Measurements from ENCODE around the gene RRAS2. TPM values are rescaled to one million over a fixed set of nuclear protein-coding genes. Genes with fewer than 3 reads are reported as not detected.
A peak's percentile ranks its signal among the peaks of the same experiment; 100 is the strongest.

The RRAS2 gene
- total RNA-seq, 1 experiment from 2014 or later, result 158 TPM

GRCh38 chr11:14350716-14351238 lies 8.2 kb downstream of the RRAS2 start:
- no peak overlapping the region for H2BK20ac ChIP-seq (ENCODE audit: low read depth, low read length, poor library complexity, severe bottlenecking)
- H3K36me3 Mint-ChIP-seq (ENCODE audit: insufficient read depth in 1 of 3, low read depth in 3 of 3), result peaks cover 13 to 49% (median 28%) of the 10 kb centered on the region in 3 experiments
- peak overlapping the region in 1 of 3 experiments; percentile 92; a peak in 3 of 7 replicates for H3K27ac Mint-ChIP-seq
- H4K8ac ChIP-seq (replicated peaks; ENCODE audit: insufficient read length, low read depth, low read length), result no peak overlapping the region
- H3K27me3 Mint-ChIP-seq (ENCODE audit: low read depth), result no peaks in the 10 kb centered on the region
- peaks cover 2% of the 10 kb centered on the region for H3K79me1 ChIP-seq (ENCODE audit: insufficient read depth, low read depth, low read length, poor library complexity, severe bottlenecking)
- H4K20me1 ChIP-seq (ENCODE audit: control insufficient read depth, insufficient read depth, insufficient read length), result no peaks in the 10 kb centered on the region
- no CpG with 5 or more reads among the region's 3 CpGs for WGBS (ENCODE audit: extremely low coverage, insufficient read length, low lambda C conversion rate)
- peaks cover 4% of the 10 kb centered on the region for H3K4me1 ChIP-seq (ENCODE audit: insufficient read depth, low read length)
- no peak overlapping the region for H2AFZ ChIP-seq (ENCODE audit: low read length)
- no peak overlapping the region for H3K56ac ChIP-seq (ENCODE audit: insufficient read length, low read depth, low read length)
- peaks cover 52 to 60% of the 10 kb centered on the region in 2 experiments for H3K4me1 Mint-ChIP-seq
- no peak overlapping the region for H2BK15ac ChIP-seq (ENCODE audit: low read depth, low read length)
- H3K9me3 ChIP-seq (ENCODE audit: control insufficient read depth, low read depth, low read length), result no peaks in the 10 kb centered on the region
- no peak overlapping the region for H2BK5ac ChIP-seq (ENCODE audit: insufficient read length, low read length)
- H3K9ac ChIP-seq (ENCODE audit: extremely low read depth, insufficient read length, low read length), result no peak overlapping the region
- H3K27ac ChIP-seq (ENCODE audit: insufficient read length, low read depth, low read length), result no peak overlapping the region
- no peak overlapping the region for H3K14ac ChIP-seq (ENCODE audit: insufficient read depth, low read length)
- H4K5ac ChIP-seq (ENCODE audit: insufficient read length, low read depth, low read length), result no peak overlapping the region
- peaks cover 10 to 13% of the 10 kb centered on the region in 2 experiments for H3K9me3 Mint-ChIP-seq
- no peak for TF ChIP-seq CTCF (conservative IDR thresholded peaks at IDR 0.05)
- no peak overlapping the region for H2AK5ac ChIP-seq (ENCODE audit: insufficient read length, low read length)
- H3K4me3 Mint-ChIP-seq, result no peak overlapping the region
- peak overlapping the region; percentile 31 for H3K4me2 ChIP-seq (ENCODE audit: insufficient read depth, insufficient read length, low read length)
- no peak overlapping the region for H3K23ac ChIP-seq (ENCODE audit: insufficient read length, low read depth, low read length)
- no peaks in the 10 kb centered on the region for H3K23me2 ChIP-seq (ENCODE audit: insufficient read length, low read depth, low read length, poor library complexity, severe bottlenecking)
- no peak overlapping the region for H2BK120ac ChIP-seq (ENCODE audit: low read depth, low read length, poor library complexity, severe bottlenecking)
- H3T11ph ChIP-seq (ENCODE audit: low read length), result no peak overlapping the region
- no peak overlapping the region for H2BK12ac ChIP-seq (ENCODE audit: insufficient read length, low read depth, low read length)
- no peak overlapping the region for H4K91ac ChIP-seq (ENCODE audit: insufficient read length, low read depth, low read length)
- no peak overlapping the region for H3K18ac ChIP-seq (ENCODE audit: insufficient read length, low read depth, low read length)
- H3K79me2 ChIP-seq (ENCODE audit: insufficient read depth, low read length), result peaks cover 58% of the 10 kb centered on the region
- H3K4ac ChIP-seq (ENCODE audit: low read depth, low read length), result no peak overlapping the region
- no peaks in the 10 kb centered on the region for H3K27me3 ChIP-seq (ENCODE audit: insufficient read depth, low read length)
- no peak for DNase-seq

Data from H9 (cell line).